OCI-LY7 (cell line): ENCODE results near the gene DNAJC3. TPM values are rescaled to one million over a fixed set of nuclear protein-coding genes. Genes with fewer than 3 reads are reported as not detected.
"Not testable (repeated sequence)": the region's sequence is repeated elsewhere in the genome, so short reads cannot be mapped to it uniquely, and the experiment has no call there.

Source experiments
- BruUV-seq: library from RNA; stranded (reverse); fragments of 400-500 nt; replicated peaks from 2 replicates; lab custom pipeline; 2021; lab: Mats Ljungman, UMichigan
- CTCF ChIA-PET: fragments of 300-600 bp; sonication (Branson Sonifier 250); formaldehyde crosslinking; loops from one replicate; lab custom pipeline; 2022; ENCODE audit warnings: antibody characterized with exemption; ENCODE audit not compliant: unreplicated experiment; lab: Charles Lee
- POLR2A ChIA-PET: fragments of 300-600 bp; sonication (Branson Sonifier 250); formaldehyde crosslinking; loops from one replicate; lab custom pipeline; 2022; ENCODE audit warnings: antibody characterized with exemption; lab: Charles Lee
- DNase-seq: peaks from one replicate; pipeline ENCODE4 v3.0.0-alpha.2; 2015; ENCODE audit warnings: low spot score
- H2AFZ ChIP-seq: fragments of 200-600 bp; sonication (generic), shearing (Covaris generic); 2 replicates; pipeline ENCODE4 v1.6.1; 2014; ENCODE audit warnings: mild to moderate bottlenecking, antibody characterized with exemption, low read length, moderate library complexity
- H3K27ac ChIP-seq: fragments of 200-600 bp; sonication (generic); 2 replicates; pipeline ENCODE4 v1.5.1; 2014; ENCODE audit warnings: mixed run types, low read depth, mild to moderate bottlenecking, moderate library complexity, low read length, inconsistent platforms; ENCODE audit not compliant: poor library complexity, severe bottlenecking
- H3K36me3 ChIP-seq: fragments of 200-600 bp; sonication (generic); 2 replicates; pipeline ENCODE4 v1.6.1; 2014; ENCODE audit warnings: mild to moderate bottlenecking, antibody characterized with exemption, low read length, moderate library complexity, mixed read lengths; ENCODE audit not compliant: insufficient read depth
- H3K4me1 ChIP-seq: fragments of 200-600 bp; sonication (generic); 2 replicates; pipeline ENCODE4 v1.5.1; 2014; ENCODE audit warnings: mild to moderate bottlenecking, low read length; ENCODE audit not compliant: insufficient read depth, poor library complexity, severe bottlenecking
- H3K4me2 ChIP-seq: fragments of 200-600 bp; sonication (generic); 2 replicates; pipeline ENCODE4 v1.6.1; 2014; ENCODE audit warnings: mild to moderate bottlenecking, low read length
- H3K4me3 ChIP-seq: fragments of 200-600 bp; sonication (generic); 2 replicates; pipeline ENCODE4 v1.5.1; 2014; ENCODE audit warnings: mild to moderate bottlenecking, low read depth, low read length; ENCODE audit not compliant: poor library complexity, severe bottlenecking
- H3K79me2 ChIP-seq: fragments of 200-600 bp; sonication (generic); 2 replicates; pipeline ENCODE4 v1.6.1; 2016; ENCODE audit warnings: low read depth, mild to moderate bottlenecking, low read length, moderate library complexity, mixed read lengths; ENCODE audit not compliant: insufficient read depth
- H3K9me2 ChIP-seq: fragments of 200-600 bp; sonication (generic); 2 replicates; pipeline ENCODE4 v1.6.1; 2016; ENCODE audit warnings: mild to moderate bottlenecking, low read length, mixed read lengths; ENCODE audit not compliant: insufficient read depth
- H3K9me3 ChIP-seq: fragments of 200-600 bp; sonication (generic); 2 replicates; pipeline ENCODE4 v1.6.1; 2014; ENCODE audit warnings: mild to moderate bottlenecking, mixed run types, low read length, mixed read lengths
- H4K20me1 ChIP-seq: fragments of 200-600 bp; sonication (generic); 2 replicates; pipeline ENCODE4 v1.6.1; 2014; ENCODE audit warnings: mild to moderate bottlenecking, antibody characterized with exemption, low read length, moderate library complexity, mixed read lengths; ENCODE audit not compliant: insufficient read depth
- EZH2phosphoT487 ChIP-seq: fragments of 200-600 bp; sonication (generic); IDR thresholded peaks from 2 replicates; pipeline ENCODE4 v1.6.1; 2018; ENCODE audit warnings: low read depth, borderline replicate concordance, mild to moderate bottlenecking, mixed run types, antibody characterized with exemption, low read length, moderate library complexity, mixed read lengths
- intact Hi-C: fragments of 100-400 bp; cut with micrococcal nuclease; formaldehyde crosslinking; loops from one replicate; pipeline ENCODE4 v1.10.0; 2022; ENCODE audit not compliant: unreplicated experiment
- total RNA-seq, 2 experiments: library from RNA; depleted of rRNA in 1 of 2; stranded (reverse); fragments of >200 nt in 1 of 2; shearing (Covaris generic) in 1 of 2; gene quantifications; 2 replicates each; pipeline ENCODE4 v1.2.3, GENCODE V29; 2014 to 2022
- TF ChIP-seq, protein P1 (sequence below): fragments of 200-600 bp; sonication (generic); conservative IDR thresholded peaks from 2 replicates; pipeline ENCODE4 v1.5.1; 2014; ENCODE audit warnings: mild to moderate bottlenecking, antibody characterized with exemption, low read length, moderate library complexity, mixed read lengths

DNAJC3 gene
- total RNA-seq, 2 experiments from 2014 or later: 5.4 to 11.1 TPM

DNA sequence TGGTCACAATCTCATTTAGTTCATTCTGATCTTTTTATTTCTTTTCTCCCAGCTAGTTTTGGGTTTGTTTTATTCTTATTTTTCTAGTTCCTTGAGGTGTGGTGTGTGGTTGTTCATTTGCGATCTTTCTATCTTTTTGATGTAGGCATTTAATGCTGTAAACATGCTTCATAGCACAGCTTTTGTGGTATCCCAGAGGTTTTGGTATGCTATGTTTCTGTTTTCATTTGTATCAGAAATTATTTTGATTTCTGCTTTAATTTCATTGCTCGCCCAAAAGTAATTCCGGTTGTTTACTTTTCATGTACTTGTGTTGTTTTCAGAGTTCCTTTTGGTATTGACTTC lies 12.6 kb downstream of the DNAJC3 start:
- Histone ChIP-seq H2AFZ (no peak overlapping the region), H3K9me2 (no peaks in the 10 kb centered on the region), H3K4me1 (no peaks in the 10 kb centered on the region), H3K27ac (no peak overlapping the region), H3K9me3 (no peaks in the 10 kb centered on the region), H3K4me3 (no peak overlapping the region), H3K4me2 (no peak overlapping the region), H3K36me3 (no peaks in the 10 kb centered on the region), H4K20me1 (no peaks in the 10 kb centered on the region), H3K79me2 (peaks cover 6% of the 10 kb centered on the region; the same call in 1 of the 2 replicates)
- no peak for DNase-seq
- no TSS peak for BruUV-seq
- TF ChIP-seq, protein P1, sequence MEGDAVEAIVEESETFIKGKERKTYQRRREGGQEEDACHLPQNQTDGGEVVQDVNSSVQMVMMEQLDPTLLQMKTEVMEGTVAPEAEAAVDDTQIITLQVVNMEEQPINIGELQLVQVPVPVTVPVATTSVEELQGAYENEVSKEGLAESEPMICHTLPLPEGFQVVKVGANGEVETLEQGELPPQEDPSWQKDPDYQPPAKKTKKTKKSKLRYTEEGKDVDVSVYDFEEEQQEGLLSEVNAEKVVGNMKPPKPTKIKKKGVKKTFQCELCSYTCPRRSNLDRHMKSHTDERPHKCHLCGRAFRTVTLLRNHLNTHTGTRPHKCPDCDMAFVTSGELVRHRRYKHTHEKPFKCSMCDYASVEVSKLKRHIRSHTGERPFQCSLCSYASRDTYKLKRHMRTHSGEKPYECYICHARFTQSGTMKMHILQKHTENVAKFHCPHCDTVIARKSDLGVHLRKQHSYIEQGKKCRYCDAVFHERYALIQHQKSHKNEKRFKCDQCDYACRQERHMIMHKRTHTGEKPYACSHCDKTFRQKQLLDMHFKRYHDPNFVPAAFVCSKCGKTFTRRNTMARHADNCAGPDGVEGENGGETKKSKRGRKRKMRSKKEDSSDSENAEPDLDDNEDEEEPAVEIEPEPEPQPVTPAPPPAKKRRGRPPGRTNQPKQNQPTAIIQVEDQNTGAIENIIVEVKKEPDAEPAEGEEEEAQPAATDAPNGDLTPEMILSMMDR: no peak
- TF ChIP-seq EZH2phosphoT487: no peak
- ChIA-PET CTCF (no interaction called here), POLR2A (no interaction called here)
- intact Hi-C loops: no loop called here

DNA sequence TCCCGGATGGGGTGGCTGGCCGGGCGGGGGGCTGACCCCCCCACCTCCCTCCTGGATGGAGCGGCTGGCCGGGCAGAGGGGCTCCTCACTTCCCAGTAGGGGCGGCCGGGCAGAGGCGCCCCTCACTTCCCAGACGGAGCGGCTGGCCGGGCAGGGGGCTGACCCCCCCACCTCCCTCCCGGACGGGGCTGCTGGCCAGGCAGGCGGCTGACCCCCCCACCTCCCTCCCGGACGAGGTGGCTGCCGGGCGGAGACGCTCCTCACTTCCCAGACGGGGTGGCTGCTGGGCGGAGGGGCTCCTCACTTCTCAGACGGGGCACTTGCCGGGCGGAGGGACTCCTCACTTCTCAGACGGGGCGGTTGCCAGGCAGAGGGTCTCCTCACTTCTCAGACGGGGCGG lies 14.0 kb downstream of the DNAJC3 start:
- H3K9me3 ChIP-seq, intact Hi-C loops, CTCF ChIA-PET: not testable (repeated sequence)

DNA sequence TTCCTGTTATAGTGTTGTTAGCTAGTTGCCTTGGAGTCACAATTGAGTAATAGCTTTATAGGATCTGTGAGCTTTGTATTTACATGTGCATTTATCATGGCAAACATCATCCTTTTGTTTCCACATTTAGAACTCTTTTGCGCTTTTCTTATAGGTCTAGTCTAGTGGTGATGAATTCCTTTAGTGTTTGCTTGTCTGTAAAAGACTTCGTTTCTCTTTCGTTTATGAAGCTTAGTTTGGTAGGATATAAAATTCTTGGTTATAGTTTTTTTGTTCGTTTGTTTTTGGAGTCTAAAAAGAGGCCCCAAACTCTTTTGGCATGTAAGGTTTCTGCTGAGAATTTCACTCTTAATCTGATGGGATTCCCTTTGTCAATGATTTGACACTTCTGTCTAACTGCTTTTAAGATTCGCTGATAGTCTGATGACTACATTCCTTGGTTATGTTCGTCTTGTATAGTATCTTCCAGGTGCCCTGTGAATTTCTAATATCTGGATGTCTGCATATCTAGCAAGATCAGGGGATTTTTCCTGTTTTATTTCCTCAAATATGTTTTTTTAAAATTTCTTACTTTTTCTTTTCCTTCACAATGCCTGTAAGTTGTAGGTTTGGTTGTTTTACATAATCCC lies 20.2 kb downstream of the DNAJC3 start:
- no peaks in the 10 kb centered on the region for H3K9me2 ChIP-seq
- TF ChIP-seq, protein P1: no peak
- no peak for TF ChIP-seq EZH2phosphoT487

More for the DNA sequence above, 14.0 kb downstream of the DNAJC3 start:
- POLR2A ChIA-PET, H3K9me2 ChIP-seq, H3K36me3 ChIP-seq, BruUV-seq, H3K79me2 ChIP-seq, H4K20me1 ChIP-seq, H2AFZ ChIP-seq, H3K4me2 ChIP-seq, H3K4me3 ChIP-seq, H3K4me1 ChIP-seq, H3K27ac ChIP-seq, DNase-seq: not testable (repeated sequence)

More for the DNA sequence above, 20.2 kb downstream of the DNAJC3 start:
- Histone ChIP-seq H3K27ac (no peak overlapping the region), H3K4me2 (no peak overlapping the region), H4K20me1 (no peaks in the 10 kb centered on the region), H3K79me2 (peaks cover 17% of the 10 kb centered on the region; the same call in 1 of the 2 replicates), H3K4me3 (no peak overlapping the region), H3K36me3 (no peaks in the 10 kb centered on the region), H2AFZ (no peak overlapping the region), H3K4me1 (no peaks in the 10 kb centered on the region), H3K9me3 (no peaks in the 10 kb centered on the region)
- POLR2A ChIA-PET: no interaction called here
- intact Hi-C loops: no loop called here
- DNase-seq: no peak
- BruUV-seq: no TSS peak
- CTCF ChIA-PET: no interaction called here
